ENCODE results near the gene MAPK7.

Gene MAPK7

GRCh38 chr17:19410875-19411620 is 32.8 kb downstream of the MAPK7 start, which contains the start of gene RNF112:
TSS of gene RNF112 (plus strand) at chr17:19411232. CDS start at chr17:19411409, 177 bp downstream.
- Histone ChIP-seq H4K20me1 (ENCODE audit: low read depth, low read length) (no peaks in the 10 kb centered on the region), H3K27ac (ENCODE audit: low read depth, low read length) (no peak within 1 kb of the TSS), H3F3A (ENCODE audit: insufficient read depth) (no peaks in the 10 kb centered on the region), H3K79me2 (ENCODE audit: insufficient read depth, low read length) (no peaks in the 10 kb centered on the region), H3K27me3 (ENCODE audit: low read length) (no peaks in the 10 kb centered on the region), H3K4me3 (ENCODE audit: insufficient read depth, low read length, poor library complexity, severe bottlenecking) (no peak within 1 kb of the TSS), H3K9ac (ENCODE audit: low read length) (no peak within 1 kb of the TSS), H3K9me2 (replicated peaks; ENCODE audit: insufficient read depth, low read length) (no peaks in the 10 kb centered on the region), H2AFZ (ENCODE audit: low read depth, low read length, severe bottlenecking) (no peak within 1 kb of the TSS), H3K9me3 (ENCODE audit: insufficient read depth, low read length) (no peaks in the 10 kb centered on the region), H3K36me3 (ENCODE audit: low read length) (no peaks in the 10 kb centered on the region), H3K4me2 (ENCODE audit: low read depth, low read length, poor library complexity, severe bottlenecking) (no peak within 1 kb of the TSS)
- no peak for TF ChIP-seq EZH2phosphoT487 (conservative IDR thresholded peaks at IDR 0.05; ENCODE audit: low read length)
- TF ChIP-seq CTCF (IDR thresholded peaks at IDR 0.05; ENCODE audit: insufficient read depth, low read length, poor library complexity, severe bottlenecking) = no peak

- Histone ChIP-seq H3F3A (ENCODE audit: insufficient read depth) (no peaks in the 10 kb centered on the region), H3K4me3 (ENCODE audit: insufficient read depth, low read length, poor library complexity, severe bottlenecking) (no peak overlapping the region), H3K9me2 (replicated peaks; ENCODE audit: insufficient read depth, low read length) (no peaks in the 10 kb centered on the region), H3K27me3 (ENCODE audit: low read length) (no peaks in the 10 kb centered on the region), H3K36me3 (ENCODE audit: low read length) (no peaks in the 10 kb centered on the region), H2AFZ (ENCODE audit: low read depth, low read length, severe bottlenecking) (no peak overlapping the region), H3K79me2 (ENCODE audit: insufficient read depth, low read length) (no peaks in the 10 kb centered on the region), H3K27ac (ENCODE audit: low read depth, low read length) (no peak overlapping the region), H3K4me2 (ENCODE audit: low read depth, low read length, poor library complexity, severe bottlenecking) (no peak overlapping the region), H3K9ac (ENCODE audit: low read length) (no peak overlapping the region), H3K9me3 (ENCODE audit: insufficient read depth, low read length) (no peaks in the 10 kb centered on the region), H4K20me1 (ENCODE audit: low read depth, low read length) (no peaks in the 10 kb centered on the region)
- no peak for TF ChIP-seq EZH2phosphoT487 (conservative IDR thresholded peaks at IDR 0.05; ENCODE audit: low read length)
- TF ChIP-seq CTCF (IDR thresholded peaks at IDR 0.05; ENCODE audit: insufficient read depth, low read length, poor library complexity, severe bottlenecking) = no peak
Measured at GRCh38 chr17:19411631-19412030, 33.3 kb downstream of the MAPK7 start.

- H3K9ac ChIP-seq (ENCODE audit: low read length) = no peak overlapping the region
- no peak overlapping the region for H2AFZ ChIP-seq (ENCODE audit: low read depth, low read length, severe bottlenecking)
- no peaks in the 10 kb centered on the region for H3K36me3 ChIP-seq (ENCODE audit: low read length)
- no peaks in the 10 kb centered on the region for H3K9me2 ChIP-seq (replicated peaks; ENCODE audit: insufficient read depth, low read length)
- no peak overlapping the region for H3K4me2 ChIP-seq (ENCODE audit: low read depth, low read length, poor library complexity, severe bottlenecking)
- H3K9me3 ChIP-seq (ENCODE audit: insufficient read depth, low read length) = no peaks in the 10 kb centered on the region
- no peaks in the 10 kb centered on the region for H4K20me1 ChIP-seq (ENCODE audit: low read depth, low read length)
- H3K27ac ChIP-seq (ENCODE audit: low read depth, low read length) = no peak overlapping the region
- no peak overlapping the region for H3K4me3 ChIP-seq (ENCODE audit: insufficient read depth, low read length, poor library complexity, severe bottlenecking)
- H3K27me3 ChIP-seq (ENCODE audit: low read length) = no peaks in the 10 kb centered on the region
- TF ChIP-seq CTCF (IDR thresholded peaks at IDR 0.05; ENCODE audit: insufficient read depth, low read length, poor library complexity, severe bottlenecking) (no peak), EZH2phosphoT487 (conservative IDR thresholded peaks at IDR 0.05; ENCODE audit: low read length) (no peak)
- no peaks in the 10 kb centered on the region for H3K79me2 ChIP-seq (ENCODE audit: insufficient read depth, low read length)
- no peaks in the 10 kb centered on the region for H3F3A ChIP-seq (ENCODE audit: insufficient read depth)
Measured at GRCh38 chr17:19412510-19412909, 34.2 kb downstream of the MAPK7 start.

Data from SU-DHL-6 (cell line).